GM11168 (cell line): Measurements from ENCODE around the gene PRAMEF14.
"Not testable (repeated sequence)": the region's sequence is repeated elsewhere in the genome, so short reads cannot be mapped to it uniquely, and the experiment has no call there.

Experiments used
- in situ Hi-C: fragments of 300-500 bp; cut with MboI; formaldehyde crosslinking; loops from one replicate; pipeline ENCODE4 v1.12.0; 2022; ENCODE audit warnings: low sequenced_read_pairs; ENCODE audit not compliant: unreplicated experiment

Gene PRAMEF14, protein sequence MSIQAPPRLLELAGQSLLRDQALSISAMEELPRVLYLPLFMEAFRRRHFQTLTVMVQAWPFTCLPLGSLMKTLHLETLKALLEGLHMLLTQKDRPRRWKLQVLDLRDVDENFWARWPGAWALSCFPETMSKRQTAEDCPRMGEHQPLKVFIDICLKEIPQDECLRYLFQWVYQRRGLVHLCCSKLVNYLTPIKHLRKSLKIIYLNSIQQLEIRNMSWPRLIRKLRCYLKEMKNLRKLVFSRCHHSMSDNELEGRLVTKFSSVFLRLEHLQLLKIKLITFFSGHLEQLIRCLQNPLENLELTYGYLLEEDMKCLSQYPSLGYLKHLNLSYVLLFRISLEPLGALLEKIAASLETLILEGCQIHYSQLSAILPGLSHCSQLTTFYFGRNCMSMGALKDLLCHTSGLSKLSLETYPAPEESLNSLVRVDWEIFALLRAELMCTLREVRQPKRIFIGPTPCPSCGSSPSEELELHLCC

DNA sequence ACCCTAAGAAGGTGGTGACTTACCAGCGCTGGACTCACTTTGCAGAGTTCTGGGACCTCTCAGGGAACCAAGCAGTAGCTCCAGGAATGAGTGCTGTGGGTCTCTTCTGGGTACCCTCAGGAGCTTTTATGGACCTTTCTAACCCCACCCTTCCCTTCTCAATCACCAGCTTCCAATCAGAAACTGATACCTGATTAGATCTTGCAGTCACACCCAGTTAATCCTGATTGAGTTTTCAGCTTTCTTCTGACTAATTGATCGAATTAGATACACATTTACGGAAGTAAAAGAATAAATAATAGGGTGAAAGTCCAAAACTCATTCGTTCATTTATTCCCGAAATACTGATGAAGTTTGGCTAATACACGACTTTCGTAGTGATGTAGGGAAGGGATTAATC, at the start of gene PRAMEF14:
Gene PRAMEF14, minus strand, starts transcription at position 101 of the 400 bp plus-strand sequence. CDS start 1,820 bp downstream, outside the sequence.
- in situ Hi-C loops, result not testable (repeated sequence)

DNA sequence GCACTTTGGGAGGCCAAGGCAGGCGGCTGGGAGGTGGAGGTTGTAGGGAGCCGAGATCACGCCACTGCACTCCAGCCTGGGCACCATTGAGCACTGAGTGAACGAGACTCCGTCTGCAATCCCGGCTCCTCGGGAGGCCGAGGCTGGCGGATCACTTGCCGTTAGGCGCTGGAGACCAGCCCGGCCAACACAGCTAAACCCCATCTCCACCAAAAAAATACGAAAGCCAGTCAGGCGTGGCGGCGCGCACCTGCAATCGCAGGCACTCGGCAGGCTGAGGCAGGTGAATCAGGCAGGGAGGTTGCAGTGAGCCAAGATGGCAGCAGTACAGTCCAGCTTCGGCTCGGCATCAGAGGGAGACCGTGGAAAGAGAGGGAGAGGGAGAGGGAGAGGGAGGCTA, 48.4 kb upstream of the PRAMEF14 start:
- in situ Hi-C loops, result not testable (repeated sequence)

- in situ Hi-C loops, result not testable (repeated sequence)
Measured at GRCh38 chr1:13394761-13395160, 47.8 kb upstream of the PRAMEF14 start.

DNA sequence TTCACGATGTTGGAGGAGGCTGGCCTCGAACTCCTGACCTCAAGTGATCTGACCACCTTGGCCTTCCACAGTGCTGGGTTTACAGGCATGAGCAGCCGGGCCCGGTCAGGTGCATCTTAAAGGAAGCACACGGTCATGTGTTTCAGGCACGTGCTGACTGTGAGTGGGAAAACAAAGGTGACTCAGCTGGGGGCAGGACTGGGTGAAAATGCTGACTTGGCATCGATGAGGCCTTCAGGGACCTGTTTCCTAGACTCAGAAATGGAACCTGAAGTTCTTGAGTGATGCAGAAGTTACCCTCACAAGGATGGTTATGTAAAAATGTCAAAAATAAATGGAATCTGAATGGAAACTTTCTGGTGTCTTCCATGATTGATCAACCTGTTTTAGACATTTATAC, 46.1 kb upstream of the PRAMEF14 start:
- in situ Hi-C loops, result not testable (repeated sequence)

DNA sequence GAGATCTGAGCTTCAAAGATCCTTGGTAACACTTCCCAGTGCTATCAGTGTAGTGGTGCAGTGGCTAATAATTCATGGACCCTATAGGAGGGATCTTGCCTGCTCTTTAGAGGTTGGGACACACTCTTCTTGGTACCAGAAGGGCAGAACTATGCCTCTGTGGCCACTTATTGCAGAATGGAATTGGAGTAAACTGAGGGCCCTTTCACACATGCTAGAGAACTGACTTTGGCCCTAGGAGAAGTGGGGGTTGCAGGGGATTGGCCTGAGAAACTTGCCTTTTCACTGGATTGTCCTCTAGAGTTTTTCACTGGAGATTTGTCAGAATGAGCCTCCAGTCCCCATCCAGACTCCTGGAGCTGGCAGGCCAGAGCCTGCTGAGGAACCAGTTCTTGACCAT, 42.4 kb upstream of the PRAMEF14 start, which contains the start of gene PRAMEF17:
Gene PRAMEF17, plus strand, starts transcription at position 301 of the 400 bp plus-strand sequence. Its CDS starts 26 bp downstream, at position 327.
- in situ Hi-C loops, result not testable (repeated sequence)

DNA sequence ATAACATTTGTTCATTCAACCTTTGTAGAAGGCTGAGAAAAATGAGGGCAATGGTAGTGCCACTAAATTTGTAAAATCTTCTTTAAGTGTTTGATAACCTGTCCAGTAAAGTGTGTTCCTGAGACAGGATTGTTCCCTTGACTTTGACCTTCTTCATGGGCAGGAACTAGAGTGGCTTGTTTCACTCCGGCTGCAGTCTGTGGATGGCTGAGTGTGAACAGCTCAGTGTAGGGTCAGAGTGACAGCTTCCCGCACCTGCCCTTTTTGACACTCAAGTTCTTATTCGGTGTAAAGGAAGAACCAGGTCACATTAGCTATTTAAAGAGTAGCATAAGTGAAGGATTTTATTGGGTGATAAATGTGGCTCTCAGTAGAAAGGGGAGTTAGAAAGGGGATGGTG, 33.4 kb upstream of the PRAMEF14 start:
- in situ Hi-C loops, result not testable (repeated sequence)

DNA sequence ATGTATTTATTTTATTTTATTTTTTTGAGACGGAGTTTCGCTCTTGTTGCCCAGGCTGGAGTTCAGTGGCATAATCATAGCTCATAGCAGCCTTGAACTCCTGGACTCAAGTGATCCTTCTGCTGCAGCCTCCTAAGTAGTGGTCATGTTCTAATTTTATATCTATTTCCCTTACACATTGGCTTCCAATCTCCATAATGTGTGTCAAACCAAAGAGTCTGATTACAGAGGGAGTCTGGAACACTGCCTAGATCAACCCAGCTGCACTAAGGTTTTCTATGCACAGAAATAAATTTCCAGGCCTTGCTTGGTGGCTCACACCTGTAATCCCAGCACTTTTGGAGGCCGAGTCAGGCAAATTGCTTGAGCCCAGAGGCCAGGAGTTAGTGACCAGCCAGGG, 32.0 kb upstream of the PRAMEF14 start:
- in situ Hi-C loops, result loop anchor here (5.0 kb wide), 1 partner anchor 147 kb away; no protein-coding TSS in a partner anchor

- in situ Hi-C loops, result loop anchor here (25.0 kb wide), 1 partner anchor 356 kb away; no protein-coding TSS in a partner anchor
Measured at GRCh38 chr1:13368544-13368943, 21.6 kb upstream of the PRAMEF14 start.

GRCh38 chr1:13366536-13366935, 19.6 kb upstream of the PRAMEF14 start:
- in situ Hi-C loops, result loop anchor here (25.0 kb wide), 1 partner anchor 354 kb away; no protein-coding TSS in a partner anchor

DNA sequence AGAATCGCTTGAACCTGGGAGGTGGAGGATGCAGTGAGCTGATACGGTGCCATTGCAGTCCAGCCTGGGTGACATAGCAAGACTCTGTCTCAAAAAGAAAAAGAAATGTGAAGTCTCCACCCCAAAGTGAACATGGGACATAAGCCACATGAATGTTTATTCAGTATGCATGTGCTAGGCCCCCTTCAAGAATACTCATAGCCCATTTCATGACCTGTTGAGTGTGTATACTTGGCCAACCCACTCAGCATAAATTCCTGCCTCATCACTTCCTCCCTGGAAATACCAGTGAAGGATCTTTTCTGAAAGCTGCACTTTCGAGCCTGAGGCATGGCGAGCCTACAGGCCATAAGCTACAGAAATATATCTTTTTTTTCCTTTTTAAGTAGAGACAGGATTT, 18.0 kb upstream of the PRAMEF14 start:
- in situ Hi-C loops, result loop anchor here (25.0 kb wide), 1 partner anchor 353 kb away; no protein-coding TSS in a partner anchor

GRCh38 chr1:13362364-13362763, 15.4 kb upstream of the PRAMEF14 start:
- in situ Hi-C loops, result loop anchor here (25.0 kb wide), 1 partner anchor 350 kb away; no protein-coding TSS in a partner anchor

GRCh38 chr1:13356774-13357173, 9.8 kb upstream of the PRAMEF14 start:
- in situ Hi-C loops, result loop anchor here (25.0 kb wide), 1 partner anchor 344 kb away; no protein-coding TSS in a partner anchor

DNA sequence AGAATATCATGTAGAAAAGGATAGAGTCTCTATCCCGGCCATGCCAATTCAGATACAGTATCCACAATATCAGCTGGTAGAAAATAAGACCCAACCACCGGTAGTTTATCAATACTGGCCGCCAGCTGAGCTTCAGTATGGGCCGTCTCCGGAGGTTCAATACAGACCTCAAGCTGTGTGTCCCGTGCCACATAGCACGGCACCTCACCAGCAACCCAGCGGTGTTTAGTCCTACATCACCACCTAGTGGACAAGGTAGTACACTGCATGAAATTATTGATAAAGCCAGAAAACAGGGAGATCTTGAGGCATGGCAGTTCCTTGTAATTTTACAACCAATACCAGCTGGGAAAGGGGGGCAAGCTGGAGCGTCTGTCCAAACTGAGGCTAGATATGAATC, 7.5 kb upstream of the PRAMEF14 start:
- in situ Hi-C loops, result loop anchor here (25.0 kb wide), 1 partner anchor 342 kb away; no protein-coding TSS in a partner anchor

DNA sequence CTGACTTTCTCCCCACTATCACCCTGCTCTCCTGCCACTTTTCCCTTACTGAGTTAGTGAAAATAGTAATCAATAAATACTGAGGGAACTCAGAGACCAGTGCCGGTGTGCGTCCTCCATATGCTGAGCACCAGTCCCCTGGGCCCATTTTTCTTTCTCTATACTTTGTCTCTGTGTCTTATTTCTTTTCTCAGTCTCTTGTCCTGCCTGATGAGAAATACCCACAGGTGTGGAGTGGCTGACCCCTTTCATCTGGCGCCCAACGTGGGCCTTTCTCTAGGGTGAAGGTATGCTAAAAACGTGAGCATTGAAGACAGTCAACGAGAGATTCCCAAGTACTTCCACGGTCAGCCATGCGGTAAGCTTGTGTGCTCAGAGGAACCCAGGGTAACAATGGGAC, 6.5 kb upstream of the PRAMEF14 start:
- in situ Hi-C loops, result loop anchor here (25.0 kb wide), 1 partner anchor 341 kb away; no protein-coding TSS in a partner anchor

- in situ Hi-C loops, result not testable (repeated sequence)
Measured at GRCh38 chr1:13342496-13342895, 4.4 kb downstream of the PRAMEF14 start.

DNA sequence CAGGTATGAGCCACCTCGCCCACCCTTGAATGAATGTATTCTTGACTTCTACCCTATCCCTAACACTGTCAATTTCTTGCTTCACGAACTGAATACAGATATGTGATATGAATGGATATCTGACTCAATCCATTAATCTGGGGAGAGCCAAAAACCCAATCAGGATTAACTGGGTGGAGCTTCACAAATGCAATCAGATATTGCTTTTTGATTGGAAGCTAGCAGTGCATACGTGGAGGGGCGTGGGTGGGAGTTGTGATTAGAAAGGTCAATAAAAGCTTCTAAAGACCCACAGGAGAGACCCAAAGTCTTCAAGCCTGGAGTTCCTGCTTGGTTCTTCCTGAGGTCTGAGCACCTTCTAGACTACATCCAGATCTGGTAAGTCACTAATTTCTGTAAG, 31.7 kb downstream of the PRAMEF14 start, which contains the start of gene PRAMEF15:
Gene PRAMEF15, plus strand, starts transcription at position 301 of the 400 bp plus-strand sequence. CDS start 2,827 bp downstream, outside the sequence.
- in situ Hi-C loops, result loop anchor here (25.0 kb wide), 1 partner anchor 428 kb away; the partner anchor contains the start of genes PRAMEF10 and PRAMEF4

DNA sequence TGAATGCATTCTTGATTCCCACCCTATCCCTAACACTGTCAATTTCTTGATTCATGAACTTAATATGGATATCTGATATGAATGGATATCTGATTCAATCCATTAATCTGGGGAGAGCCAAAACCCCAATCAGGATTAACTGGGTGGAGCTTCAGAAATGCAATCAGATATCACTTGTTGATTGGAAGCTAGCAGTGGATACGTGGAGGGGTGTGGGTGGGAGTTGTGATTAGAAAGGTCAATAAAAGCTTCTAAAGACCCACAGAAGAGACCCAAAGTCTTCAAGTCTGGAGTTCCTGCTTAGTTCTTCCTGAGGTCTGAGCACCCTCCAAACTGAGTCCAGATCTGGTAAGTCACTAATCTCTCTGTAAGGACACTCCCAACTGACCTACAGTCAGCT, 43.7 kb downstream of the PRAMEF14 start, which contains the start of gene PRAMEF33:
Gene PRAMEF33, plus strand, starts transcription at position 301 of the 400 bp plus-strand sequence. CDS start 2,416 bp downstream, outside the sequence.
- in situ Hi-C loops, result loop anchor here (25.0 kb wide), 1 partner anchor 416 kb away; the partner anchor contains the start of genes PRAMEF10 and PRAMEF4

GRCh38 chr1:13302197-13302596, 44.7 kb downstream of the PRAMEF14 start:
- in situ Hi-C loops, result loop anchor here (25.0 kb wide), 1 partner anchor 415 kb away; the partner anchor contains the start of genes PRAMEF10 and PRAMEF4

DNA sequence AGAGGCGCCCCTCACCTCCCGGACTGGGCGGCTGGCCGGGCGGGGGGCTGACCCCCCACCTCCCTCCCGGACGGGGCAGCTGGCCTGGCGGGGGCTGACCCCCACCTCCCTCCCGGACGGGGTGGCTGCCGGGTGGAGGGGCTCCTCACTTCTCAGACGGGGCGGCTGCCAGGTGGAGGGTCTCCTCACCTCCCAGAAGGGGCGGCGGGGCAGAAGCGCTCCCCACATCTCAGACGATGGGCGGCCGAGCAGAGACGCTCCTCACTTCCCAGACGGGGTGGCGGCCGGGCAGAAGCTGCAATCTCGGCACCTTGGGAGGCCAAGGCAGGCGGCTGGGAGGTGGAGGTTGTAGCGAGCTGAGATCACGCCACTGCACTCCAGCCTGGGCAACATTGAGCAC, 48.2 kb downstream of the PRAMEF14 start:
- in situ Hi-C loops, result not testable (repeated sequence)

DNA sequence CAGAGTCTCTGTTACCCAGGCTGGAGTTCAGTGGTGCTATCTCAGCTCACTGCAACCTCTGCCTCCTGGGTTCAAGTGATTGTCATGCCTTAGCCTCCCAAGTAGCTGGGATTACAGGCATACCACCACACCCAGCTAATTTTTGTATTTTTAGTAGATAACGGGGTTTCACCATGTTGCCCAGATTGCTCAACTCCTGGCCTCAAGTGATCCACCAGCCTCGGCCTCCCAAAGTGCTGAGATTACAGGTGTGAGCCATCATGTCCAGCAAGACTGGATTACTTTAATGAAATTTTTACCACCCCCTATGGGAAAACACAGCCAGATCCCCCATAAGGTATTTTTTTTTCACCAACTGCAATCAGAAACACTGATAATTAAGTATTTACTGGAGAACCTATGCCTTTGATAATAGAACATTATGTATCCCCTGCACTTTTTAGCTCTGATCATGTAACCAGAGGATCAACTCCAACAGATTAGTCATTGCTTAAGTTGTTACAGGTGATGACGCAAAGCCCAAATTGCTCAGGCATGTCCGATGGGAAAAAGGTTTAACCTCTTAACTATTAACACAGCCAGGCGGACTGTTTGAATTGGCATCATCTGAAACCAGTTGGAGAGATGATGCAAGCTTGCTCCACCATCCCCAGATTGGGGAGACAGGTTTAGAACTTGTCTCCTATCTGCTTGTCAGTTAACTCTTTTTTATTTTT, 49.6 kb downstream of the PRAMEF14 start:
- in situ Hi-C loops, result not testable (repeated sequence)
